ENCODE results near the gene FAM186B.

Gene FAM186B

DNA sequence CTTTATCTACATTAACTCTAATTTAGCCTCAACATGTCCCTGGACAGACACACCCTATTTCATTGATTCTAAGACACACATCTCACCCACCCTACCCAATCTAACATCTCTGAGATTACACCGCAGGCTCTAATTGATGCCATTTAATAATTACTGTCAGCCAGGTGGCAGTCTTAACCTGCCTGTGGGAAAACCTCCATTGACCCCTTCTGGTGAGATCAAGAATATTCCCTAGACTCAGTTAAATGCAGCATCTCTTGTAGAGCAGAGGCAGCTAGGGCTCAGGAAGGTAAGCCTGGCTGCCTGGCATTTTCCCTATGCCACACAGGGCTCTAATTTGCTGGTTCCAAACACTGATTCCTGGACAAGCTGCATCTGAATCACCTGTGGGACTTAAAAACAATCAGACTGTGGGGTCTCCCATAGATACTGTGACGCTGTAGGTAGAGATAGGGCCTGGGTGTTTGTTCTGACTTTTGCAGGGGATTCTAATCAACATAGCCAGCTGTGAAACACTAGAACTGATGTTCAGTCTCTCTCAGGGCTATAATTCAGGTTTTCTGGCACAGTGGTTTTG lies 51.8 kb downstream of the FAM186B start:
- TF ChIP-seq, protein P1, sequence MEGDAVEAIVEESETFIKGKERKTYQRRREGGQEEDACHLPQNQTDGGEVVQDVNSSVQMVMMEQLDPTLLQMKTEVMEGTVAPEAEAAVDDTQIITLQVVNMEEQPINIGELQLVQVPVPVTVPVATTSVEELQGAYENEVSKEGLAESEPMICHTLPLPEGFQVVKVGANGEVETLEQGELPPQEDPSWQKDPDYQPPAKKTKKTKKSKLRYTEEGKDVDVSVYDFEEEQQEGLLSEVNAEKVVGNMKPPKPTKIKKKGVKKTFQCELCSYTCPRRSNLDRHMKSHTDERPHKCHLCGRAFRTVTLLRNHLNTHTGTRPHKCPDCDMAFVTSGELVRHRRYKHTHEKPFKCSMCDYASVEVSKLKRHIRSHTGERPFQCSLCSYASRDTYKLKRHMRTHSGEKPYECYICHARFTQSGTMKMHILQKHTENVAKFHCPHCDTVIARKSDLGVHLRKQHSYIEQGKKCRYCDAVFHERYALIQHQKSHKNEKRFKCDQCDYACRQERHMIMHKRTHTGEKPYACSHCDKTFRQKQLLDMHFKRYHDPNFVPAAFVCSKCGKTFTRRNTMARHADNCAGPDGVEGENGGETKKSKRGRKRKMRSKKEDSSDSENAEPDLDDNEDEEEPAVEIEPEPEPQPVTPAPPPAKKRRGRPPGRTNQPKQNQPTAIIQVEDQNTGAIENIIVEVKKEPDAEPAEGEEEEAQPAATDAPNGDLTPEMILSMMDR (IDR thresholded peaks at IDR 0.05; ENCODE audit: poor library complexity, severe bottlenecking): peak; percentile 76
- Histone ChIP-seq H3K4me1 (ENCODE audit: insufficient read depth, poor library complexity, severe bottlenecking) (no peaks in the 10 kb centered on the region), H3K27ac (ENCODE audit: poor library complexity, severe bottlenecking) (no peak overlapping the region), H3K27me3 (ENCODE audit: insufficient read depth, poor library complexity, severe bottlenecking) (no peaks in the 10 kb centered on the region), H3K4me3 (ENCODE audit: severe bottlenecking) (no peak overlapping the region), H3K9me3 (ENCODE audit: severe bottlenecking) (no peaks in the 10 kb centered on the region), H3K36me3 (ENCODE audit: low read depth) (peaks cover 6% of the 10 kb centered on the region)
- DNase-seq (ENCODE audit: low spot score) (no peak), ATAC-seq (ENCODE audit: low read depth) (peak; percentile 61)

- H3K27ac ChIP-seq (ENCODE audit: poor library complexity, severe bottlenecking): no peak overlapping the region
- ATAC-seq (ENCODE audit: low read depth) (no peak), DNase-seq (ENCODE audit: low spot score) (no peak)
- no peaks in the 10 kb centered on the region for H3K9me3 ChIP-seq (ENCODE audit: severe bottlenecking)
- H3K27me3 ChIP-seq (ENCODE audit: insufficient read depth, poor library complexity, severe bottlenecking): no peaks in the 10 kb centered on the region
- 0 out of 2 replicates have a peak, but pooled peaks cover 3% of the 10 kb centered on the region for H3K36me3 ChIP-seq (ENCODE audit: low read depth)
- H3K4me3 ChIP-seq (ENCODE audit: severe bottlenecking): no peak overlapping the region
- TF ChIP-seq, protein P1 (IDR thresholded peaks at IDR 0.05; ENCODE audit: poor library complexity, severe bottlenecking): no peak
- H3K4me1 ChIP-seq (ENCODE audit: insufficient read depth, poor library complexity, severe bottlenecking): no peaks in the 10 kb centered on the region
These were observed 52.5 kb downstream of the FAM186B start for GRCh38 chr12:49552899-49553298.

DNA sequence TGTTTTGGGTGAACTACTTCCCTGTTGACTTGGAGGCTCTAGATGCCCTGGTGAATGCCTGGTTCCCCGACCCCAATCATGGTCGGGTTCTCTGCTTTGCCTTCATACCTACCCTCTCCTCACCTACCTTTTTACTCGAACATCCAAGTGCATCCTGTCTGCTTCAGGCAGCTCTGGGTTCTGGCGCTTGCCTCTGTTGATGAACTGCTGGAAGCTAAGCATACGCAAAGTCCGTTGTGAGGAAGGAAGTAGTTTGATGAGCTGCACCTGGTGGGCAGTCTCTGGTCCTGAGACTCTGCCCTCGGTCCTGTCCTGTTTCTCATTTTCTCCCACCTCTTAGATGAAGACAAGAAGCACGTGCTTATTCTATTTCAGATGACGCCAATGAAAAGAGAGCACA lies 53.0 kb downstream of the FAM186B start:
- H3K36me3 ChIP-seq (ENCODE audit: low read depth): no peaks in the 10 kb centered on the region
- no peak for ATAC-seq (ENCODE audit: low read depth)

DNA sequence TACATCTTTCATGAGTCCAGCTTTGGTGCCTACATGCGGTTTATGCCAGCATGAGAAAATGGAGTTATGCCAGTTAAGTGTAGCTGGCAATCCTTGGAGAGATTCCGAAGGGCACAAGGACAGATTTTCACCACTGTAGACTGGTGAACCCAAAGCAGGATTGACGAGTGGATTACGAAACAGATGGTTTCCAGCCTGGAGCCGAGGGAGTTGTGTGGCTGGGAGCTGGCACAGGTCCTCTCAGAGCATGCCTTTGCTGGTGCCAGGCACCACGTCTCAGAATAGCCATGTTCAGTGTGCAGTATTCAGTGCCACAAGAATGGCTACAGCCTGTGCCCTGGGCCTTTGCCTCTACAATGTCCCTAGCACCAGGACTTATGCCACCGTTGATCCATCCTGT lies 53.4 kb downstream of the FAM186B start:
- no peaks in the 10 kb centered on the region for H3K27me3 ChIP-seq (ENCODE audit: insufficient read depth, poor library complexity, severe bottlenecking)
- H3K4me1 ChIP-seq (ENCODE audit: insufficient read depth, poor library complexity, severe bottlenecking): peaks cover 7% of the 10 kb centered on the region
- no peak overlapping the region for H3K4me3 ChIP-seq (ENCODE audit: severe bottlenecking)
- no peaks in the 10 kb centered on the region for H3K36me3 ChIP-seq (ENCODE audit: low read depth)
- H3K9me3 ChIP-seq (ENCODE audit: severe bottlenecking): no peaks in the 10 kb centered on the region
- DNase-seq (ENCODE audit: low spot score) (no peak), ATAC-seq (ENCODE audit: low read depth) (no peak)
- TF ChIP-seq, protein P1 (IDR thresholded peaks at IDR 0.05; ENCODE audit: poor library complexity, severe bottlenecking): no peak
- H3K27ac ChIP-seq (ENCODE audit: poor library complexity, severe bottlenecking): no peak overlapping the region

More for the DNA sequence above, 53.0 kb downstream of the FAM186B start:
- TF ChIP-seq, protein P1 (IDR thresholded peaks at IDR 0.05; ENCODE audit: poor library complexity, severe bottlenecking): no peak
- no peak overlapping the region for H3K27ac ChIP-seq (ENCODE audit: poor library complexity, severe bottlenecking)
- no peaks in the 10 kb centered on the region for H3K9me3 ChIP-seq (ENCODE audit: severe bottlenecking)
- no peak overlapping the region for H3K4me3 ChIP-seq (ENCODE audit: severe bottlenecking)
- DNase-seq (ENCODE audit: low spot score): no peak
- H3K4me1 ChIP-seq (ENCODE audit: insufficient read depth, poor library complexity, severe bottlenecking): peaks cover 3% of the 10 kb centered on the region
- no peaks in the 10 kb centered on the region for H3K27me3 ChIP-seq (ENCODE audit: insufficient read depth, poor library complexity, severe bottlenecking)

GRCh38 chr12:49550693-49551252 lies 54.7 kb downstream of the FAM186B start:
- no peak for ATAC-seq (ENCODE audit: low read depth)
- Histone ChIP-seq H3K4me1 (ENCODE audit: insufficient read depth, poor library complexity, severe bottlenecking) (peaks cover 8% of the 10 kb centered on the region), H3K4me3 (ENCODE audit: severe bottlenecking) (no peak overlapping the region), H3K9me3 (ENCODE audit: severe bottlenecking) (no peaks in the 10 kb centered on the region), H3K27me3 (ENCODE audit: insufficient read depth, poor library complexity, severe bottlenecking) (no peaks in the 10 kb centered on the region), H3K27ac (ENCODE audit: poor library complexity, severe bottlenecking) (no peak overlapping the region), H3K36me3 (ENCODE audit: low read depth) (no peaks in the 10 kb centered on the region)
- TF ChIP-seq, protein P1 (IDR thresholded peaks at IDR 0.05; ENCODE audit: poor library complexity, severe bottlenecking): no peak
- no peak for DNase-seq (ENCODE audit: low spot score)
